Upper lobe of left lung (tissue), 6 donors: ENCODE measurements around the gene TTLL8. TPM values are rescaled to one million over a fixed set of nuclear protein-coding genes. Genes with fewer than 3 reads are reported as not detected.
A peak's percentile ranks its signal among the peaks of the same experiment; 100 is the strongest.
"Not testable (repeated sequence)": the region's sequence is repeated elsewhere in the genome, so short reads cannot be mapped to it uniquely, and the experiment has no call there.

Experiments used
- ATAC-seq, 2 donors: fragments of 200-7000 bp; cut with Tn5 transposase; one replicate each; pipeline ENCODE4 v1.9.1; 2022; ENCODE audit warnings: mild to moderate bottlenecking in 2 of 2, moderate library complexity in 2 of 2; ENCODE audit not compliant: low FRiP score in 2 of 2
- DNase-seq, 2 donors: peaks; one replicate each; pipeline ENCODE4 v3.0.0-alpha.2; 2019 to 2020
- H3K27ac ChIP-seq, 4 donors: fragments of 200-600 bp; sonication (generic); one replicate each; pipeline ENCODE4 v1.5.1; 2016 to 2019
- H3K27me3 ChIP-seq, 4 donors: fragments of 200-600 bp; sonication (generic); one replicate each; pipeline ENCODE4 v1.5.1; 2017 to 2019
- H3K36me3 ChIP-seq, 4 donors: fragments of 200-600 bp; sonication (generic); one replicate each; pipeline ENCODE4 v1.5.1; 2016 to 2019
- H3K4me1 ChIP-seq, 4 donors: fragments of 200-600 bp; sonication (generic); one replicate each; pipeline ENCODE4 v1.5.1; 2018 to 2019
- H3K4me3 ChIP-seq, 4 donors: fragments of 200-600 bp; sonication (generic); one replicate each; pipeline ENCODE4 v1.5.1; 2017 to 2019; ENCODE audit warnings: mild to moderate bottlenecking in 2 of 4, moderate library complexity in 1 of 4
- H3K9me3 ChIP-seq, 4 donors: fragments of 200-600 bp; sonication (generic); one replicate each; pipeline ENCODE4 v1.5.1; 2018 to 2019
- CTCF ChIP-seq, 6 experiments: fragments of 450-650 bp in 4 of 6; fragments of 200-600 bp in 2 of 6; sonication (generic) in 2 of 6; IDR thresholded peaks; one replicate each; pipeline ENCODE4 v1.5.1; 2016 to 2019; ENCODE audit warnings: antibody characterized with exemption in 6 of 6
- EP300 ChIP-seq, 4 donors: sonication (generic); formaldehyde crosslinking; IDR thresholded peaks; one replicate each; pipeline ENCODE4 v1.5.1; 2017; ENCODE audit warnings: antibody characterized with exemption in 4 of 4, control low read depth in 2 of 4
- POLR2A ChIP-seq, 4 donors: fragments of 450-650 bp; IDR thresholded peaks; one replicate each; pipeline ENCODE4 v1.5.1; 2016 to 2017; ENCODE audit warnings: antibody characterized with exemption in 4 of 4, mild to moderate bottlenecking in 2 of 4
- POLR2AphosphoS5 ChIP-seq, 2 donors: sonication (generic); formaldehyde crosslinking; IDR thresholded peaks; one replicate each; pipeline ENCODE4 v1.5.1; 2017; ENCODE audit warnings: antibody characterized with exemption in 2 of 2
- WGBS, 2 donors: methylation state at CpG; one replicate each; pipeline ENCODE4 v1.1.5; 2017 to 2018; 5-methylcytosine and 5-hydroxymethylcytosine counted together
- total RNA-seq, 6 donors: library from RNA; depleted of rRNA in 4 of 6; stranded (reverse); fragments of >200 nt in 4 of 6; gene quantifications; one replicate each; pipeline versions ENCODE4 v1.1.0 to v1.2.1, GENCODE V29; 2016 to 2021
- donor health status: DM: no; HTN: no; CAD: no; lungs with moderate emphysema.
- donor health status: DM: no; HTN: yes; CAD: no; lungs with severe emphysema.

The TTLL8 gene
- total RNA-seq, 6 donors from 2014 or later, result not detected

DNA sequence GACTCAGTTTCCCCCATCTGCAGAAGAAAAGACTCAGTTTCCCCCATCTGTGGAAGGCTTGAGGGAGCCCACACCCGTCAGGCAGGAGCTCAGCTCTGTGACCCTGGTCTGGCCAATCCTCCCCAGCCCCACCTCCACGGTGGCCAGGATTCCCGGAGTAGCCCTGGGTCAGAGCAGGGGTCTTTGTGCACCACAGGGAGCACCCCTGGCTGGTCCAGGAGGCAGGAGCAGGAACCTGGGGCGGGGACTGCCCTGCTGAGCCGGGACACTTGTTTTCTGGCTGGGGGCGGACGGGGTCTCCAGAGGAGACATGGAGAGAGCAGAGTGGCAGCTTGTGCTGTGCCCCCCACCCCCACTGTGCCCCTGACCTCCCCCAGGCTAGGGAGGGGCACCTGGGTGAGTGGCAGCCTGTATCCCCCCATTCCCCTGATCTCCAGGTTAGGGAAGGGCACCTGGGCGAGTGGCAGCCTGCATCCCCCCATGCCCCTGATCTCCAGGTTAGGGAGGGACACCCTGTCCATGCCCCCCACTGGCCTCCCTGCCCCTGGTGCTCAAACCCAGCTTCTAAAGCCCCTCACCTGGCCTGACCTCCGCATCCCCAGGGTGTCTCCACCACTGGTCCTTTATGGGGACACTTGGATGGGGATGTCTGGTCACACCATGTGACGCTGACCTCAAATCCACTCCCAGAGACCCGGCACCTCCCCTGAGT, 64.3 kb downstream of the TTLL8 start:
- ATAC-seq, result no peak
- TF ChIP-seq POLR2AphosphoS5 (IDR thresholded peaks at IDR 0.05) (no peak), CTCF (IDR thresholded peaks at IDR 0.05) (peak in 1 of 6 experiments; percentile 10), EP300 (IDR thresholded peaks at IDR 0.05) (no peak), POLR2A (IDR thresholded peaks at IDR 0.05) (no peak)
- H3K4me3 ChIP-seq, result no peak overlapping the region
- DNase-seq, result peak in 1 of 2 donors; percentile 37
- H3K9me3 ChIP-seq, result peaks cover 0 to 9% (median 0%) of the 10 kb centered on the region in 4 donors
- peaks cover 7 to 8% (median 7%) of the 10 kb centered on the region in 4 donors for H3K4me1 ChIP-seq
- WGBS, 2 donors, result 56 to 73% methylated on average over 4 to 8 of the region's 11 CpGs
- no peaks in the 10 kb centered on the region for H3K27me3 ChIP-seq
- no peaks in the 10 kb centered on the region for H3K36me3 ChIP-seq
- no peak overlapping the region for H3K27ac ChIP-seq

DNA sequence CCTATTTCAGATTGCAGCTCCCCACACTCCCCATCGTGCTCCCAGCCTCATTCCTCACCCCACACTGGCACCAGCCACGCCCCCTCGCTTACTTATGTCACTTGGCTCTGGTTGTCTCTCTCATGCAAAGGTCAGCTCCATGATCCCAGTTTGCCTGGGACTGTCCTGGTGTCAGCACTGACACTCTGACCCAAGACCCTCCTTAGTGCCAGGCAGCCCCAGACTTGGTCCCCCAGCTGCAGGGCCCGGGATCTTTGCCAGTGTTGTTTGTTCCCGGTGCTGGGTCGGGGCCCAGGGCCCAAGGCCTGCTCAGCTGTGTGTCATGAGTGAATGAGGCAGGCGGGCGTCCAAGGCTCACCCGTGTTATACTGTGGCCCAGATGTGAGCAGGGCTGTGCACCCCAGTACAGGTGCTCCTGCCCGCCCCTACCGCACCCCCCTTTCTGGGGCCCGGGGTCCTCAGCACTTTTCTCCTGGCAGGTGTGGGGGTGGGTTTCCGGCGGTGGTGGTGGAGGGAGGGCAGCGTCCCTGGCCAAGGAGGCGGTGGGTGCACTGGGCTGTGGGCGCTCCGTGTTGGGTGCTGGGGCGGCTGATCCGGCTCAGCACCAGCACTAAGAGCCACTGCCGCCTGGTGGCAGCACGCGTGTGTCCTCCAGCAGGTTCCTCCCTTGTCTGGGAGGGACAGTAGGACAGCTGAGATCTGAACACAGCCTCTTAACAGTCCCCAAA, 65.0 kb downstream of the TTLL8 start:
- no peaks in the 10 kb centered on the region for H3K36me3 ChIP-seq
- ATAC-seq, result peak; percentile 76 to 77
- peaks cover 0 to 9% (median 0%) of the 10 kb centered on the region in 4 donors for H3K9me3 ChIP-seq
- H3K27me3 ChIP-seq, result no peaks in the 10 kb centered on the region
- TF ChIP-seq CTCF (IDR thresholded peaks at IDR 0.05) (peak; percentile 81 to 89 (median 88)), POLR2A (IDR thresholded peaks at IDR 0.05) (no peak)
- H3K27ac ChIP-seq, result no peak overlapping the region
- no peak overlapping the region for H3K4me3 ChIP-seq
- WGBS, 2 donors, result 43 to 45% methylated on average over 14 to 18 of the region's 23 CpGs
- DNase-seq, result peak; percentile 81 to 91
- H3K4me1 ChIP-seq, result peaks cover 7 to 8% (median 7%) of the 10 kb centered on the region in 4 donors

- Histone ChIP-seq H3K27me3 (no peaks in the 10 kb centered on the region), H3K9me3 (peaks cover 0 to 9% (median 0%) of the 10 kb centered on the region in 4 donors), H3K4me1 (peaks cover 7 to 8% (median 7%) of the 10 kb centered on the region in 4 donors), H3K27ac (no peak overlapping the region), H3K36me3 (no peaks in the 10 kb centered on the region), H3K4me3 (no peak overlapping the region)
- TF ChIP-seq POLR2A (IDR thresholded peaks at IDR 0.05) (no peak), CTCF (IDR thresholded peaks at IDR 0.05) (no peak), EP300 (IDR thresholded peaks at IDR 0.05) (no peak), POLR2AphosphoS5 (IDR thresholded peaks at IDR 0.05) (no peak)
- ATAC-seq, result no peak
- 88 to 92% methylated on average over 7 of the region's 7 CpGs for WGBS, 2 donors
- no peak for DNase-seq
These were observed 66.1 kb downstream of the TTLL8 start for GRCh38 chr22:49991907-49992533.

GRCh38 chr22:49991167-49991566, 66.9 kb downstream of the TTLL8 start:
- Histone ChIP-seq H3K4me3 (no peak overlapping the region), H3K36me3 (no peaks in the 10 kb centered on the region), H3K27ac (no peak overlapping the region), H3K4me1 (peaks cover 7 to 8% (median 7%) of the 10 kb centered on the region in 4 donors), H3K27me3 (no peaks in the 10 kb centered on the region), H3K9me3 (peaks cover 1 to 15% (median 5%) of the 10 kb centered on the region in 4 donors)
- TF ChIP-seq CTCF (IDR thresholded peaks at IDR 0.05), result no peak
- TF ChIP-seq EP300 (IDR thresholded peaks at IDR 0.05), result no peak
- TF ChIP-seq POLR2A (IDR thresholded peaks at IDR 0.05), result no peak
- TF ChIP-seq POLR2AphosphoS5 (IDR thresholded peaks at IDR 0.05), result no peak
- 84 to 91% methylated on average over 6 of the region's 6 CpGs for whole genome bisulfite sequencing, 2 donors
- ATAC-seq (no peak), DNase-seq (no peak)

DNA sequence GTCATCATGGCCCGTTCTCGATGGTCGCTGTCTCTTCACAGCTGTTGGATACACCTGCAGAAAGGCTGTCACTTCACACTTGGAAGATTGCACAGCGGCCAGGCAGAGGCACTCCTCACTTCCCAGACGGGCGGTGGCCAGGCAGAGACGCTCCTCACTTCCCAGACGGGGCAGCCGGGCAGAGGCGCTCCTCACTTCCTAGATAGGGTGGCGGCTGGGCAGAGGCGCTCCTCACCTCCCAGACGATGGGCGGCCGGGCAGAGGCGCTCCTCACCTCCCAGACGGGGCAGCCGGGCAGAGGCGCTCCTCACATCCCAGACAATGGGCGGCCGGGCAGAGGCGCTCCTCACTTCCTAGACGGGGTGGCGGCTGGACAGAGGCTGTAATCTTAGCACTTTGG, 68.3 kb downstream of the TTLL8 start:
- H3K9me3 ChIP-seq, result peaks cover 3 to 19% (median 7%) of the 10 kb centered on the region in 4 donors
- H3K27ac ChIP-seq, ATAC-seq, H3K4me3 ChIP-seq, H3K27me3 ChIP-seq, H3K4me1 ChIP-seq, H3K36me3 ChIP-seq: not testable (repeated sequence)
- DNase-seq, result peak in 1 of 2 donors; percentile 66
- WGBS, 2 donors, result 93 to 94% methylated on average over 13 to 23 of the region's 24 CpGs
